IPS-18a (cell line): ENCODE results near the gene TAF6.
A peak's percentile ranks its signal among the peaks of the same experiment; 100 is the strongest.

Experiments
- H3K27ac ChIP-seq: one replicate; pipeline ENCODE4 v1.5.1; 2013; ENCODE audit warnings: low read length
- H3K27me3 ChIP-seq: one replicate; pipeline ENCODE4 v1.6.1; 2013; ENCODE audit warnings: mild to moderate bottlenecking, low read length; ENCODE audit not compliant: control insufficient read depth, insufficient read depth
- H3K36me3 ChIP-seq: one replicate; pipeline ENCODE4 v1.6.1; 2013; ENCODE audit warnings: low read depth, low read length; ENCODE audit not compliant: control insufficient read depth
- H3K4me1 ChIP-seq: one replicate; pipeline ENCODE4 v1.6.1; 2013; ENCODE audit warnings: low read depth, low read length; ENCODE audit not compliant: control insufficient read depth
- H3K4me3 ChIP-seq: one replicate; pipeline ENCODE4 v1.5.1; 2013; ENCODE audit warnings: low read length
- H3K9ac ChIP-seq: one replicate; pipeline ENCODE4 v1.6.1; 2013; ENCODE audit warnings: mild to moderate bottlenecking, low read length, moderate library complexity
- H3K9me3 ChIP-seq: one replicate; pipeline ENCODE4 v1.6.1; 2013; ENCODE audit warnings: low read depth, low read length; ENCODE audit not compliant: control insufficient read depth

The TAF6 gene

GRCh38 chr7:100119072-100119969 is at the start of gene TAF6, which contains the start of gene CNPY4:
TAF6 (minus strand) TSS chr7:100119358; CDS start chr7:100114209, 5,149 bp downstream.
CNPY4 (plus strand) TSS chr7:100119634; CDS start chr7:100119745, 111 bp downstream.
- Histone ChIP-seq H3K27ac (peak within 1 kb of the TSS; percentile 83), H3K9ac (peak within 1 kb of the TSS; percentile 83), H3K36me3 (no peaks in the 10 kb centered on the region), H3K9me3 (no peaks in the 10 kb centered on the region), H3K27me3 (no peaks in the 10 kb centered on the region), H3K4me1 (peaks cover 6% of the 10 kb centered on the region), H3K4me3 (peak within 1 kb of the TSS; percentile 85)

GRCh38 chr7:100167912-100168323 is 48.8 kb upstream of the TAF6 start:
- peaks cover 19% of the 10 kb centered on the region for H3K27me3 ChIP-seq
- no peak overlapping the region for H3K27ac ChIP-seq
- peak overlapping the region; percentile 81 for H3K4me3 ChIP-seq
- peak overlapping the region; percentile 42 for H3K9ac ChIP-seq
- H3K36me3 ChIP-seq, result no peaks in the 10 kb centered on the region
- H3K9me3 ChIP-seq, result no peaks in the 10 kb centered on the region
- H3K4me1 ChIP-seq, result peaks cover 29% of the 10 kb centered on the region

GRCh38 chr7:100166970-100167911 is 48.1 kb upstream of the TAF6 start:
- H3K9ac ChIP-seq, result peak overlapping the region; percentile 42
- peaks cover 29% of the 10 kb centered on the region for H3K4me1 ChIP-seq
- peaks cover 19% of the 10 kb centered on the region for H3K27me3 ChIP-seq
- H3K27ac ChIP-seq, result no peak overlapping the region
- H3K4me3 ChIP-seq, result peak overlapping the region; percentile 81
- H3K9me3 ChIP-seq, result no peaks in the 10 kb centered on the region
- H3K36me3 ChIP-seq, result no peaks in the 10 kb centered on the region

GRCh38 chr7:100166317-100166940 is 47.3 kb upstream of the TAF6 start:
- no peak overlapping the region for H3K27ac ChIP-seq
- H3K36me3 ChIP-seq, result no peaks in the 10 kb centered on the region
- H3K9me3 ChIP-seq, result no peaks in the 10 kb centered on the region
- H3K27me3 ChIP-seq, result peaks cover 19% of the 10 kb centered on the region
- no peak overlapping the region for H3K9ac ChIP-seq
- peaks cover 26% of the 10 kb centered on the region for H3K4me1 ChIP-seq
- no peak overlapping the region for H3K4me3 ChIP-seq

GRCh38 chr7:100163871-100164270 is 44.7 kb upstream of the TAF6 start:
- Histone ChIP-seq H3K4me3 (no peak overlapping the region), H3K9me3 (no peaks in the 10 kb centered on the region), H3K9ac (no peak overlapping the region), H3K27ac (no peak overlapping the region), H3K36me3 (no peaks in the 10 kb centered on the region), H3K4me1 (peaks cover 11% of the 10 kb centered on the region), H3K27me3 (peaks cover 19% of the 10 kb centered on the region)

- Histone ChIP-seq H3K4me1 (peaks cover 9% of the 10 kb centered on the region), H3K27ac (no peak overlapping the region), H3K4me3 (no peak overlapping the region), H3K9me3 (no peaks in the 10 kb centered on the region), H3K9ac (no peak overlapping the region), H3K36me3 (no peaks in the 10 kb centered on the region), H3K27me3 (peaks cover 17% of the 10 kb centered on the region)
These were observed 43.9 kb upstream of the TAF6 start for GRCh38 chr7:100163006-100163531.

- no peak overlapping the region for H3K4me3 ChIP-seq
- no peak overlapping the region for H3K9ac ChIP-seq
These were observed 40.9 kb upstream of the TAF6 start for GRCh38 chr7:100160067-100160466.

GRCh38 chr7:100159099-100159623 is 40.0 kb upstream of the TAF6 start:
- peak overlapping the region; percentile 82 for H3K4me3 ChIP-seq
- peaks cover 17% of the 10 kb centered on the region for H3K36me3 ChIP-seq
- H3K4me1 ChIP-seq, result peaks cover 4% of the 10 kb centered on the region
- no peak overlapping the region for H3K27ac ChIP-seq
- peak overlapping the region; percentile 69 for H3K9ac ChIP-seq
- no peaks in the 10 kb centered on the region for H3K27me3 ChIP-seq
- H3K9me3 ChIP-seq, result no peaks in the 10 kb centered on the region

More at GRCh38 chr7:100160067-100160466, 40.9 kb upstream of the TAF6 start:
- Histone ChIP-seq H3K27me3 (no peaks in the 10 kb centered on the region), H3K27ac (no peak overlapping the region), H3K9me3 (no peaks in the 10 kb centered on the region), H3K36me3 (peaks cover 14% of the 10 kb centered on the region), H3K4me1 (peaks cover 4% of the 10 kb centered on the region)

- Histone ChIP-seq H3K9me3 (no peaks in the 10 kb centered on the region), H3K4me1 (peaks cover 4% of the 10 kb centered on the region), H3K4me3 (peak within 1 kb of the TSS; percentile 82), H3K36me3 (peaks cover 24% of the 10 kb centered on the region), H3K27me3 (no peaks in the 10 kb centered on the region), H3K27ac (no peak within 1 kb of the TSS), H3K9ac (peak within 1 kb of the TSS; percentile 69)
These were observed 39.3 kb upstream of the TAF6 start, which contains the start of gene TRAPPC14 for GRCh38 chr7:100158229-100159098. TRAPPC14 (minus strand) TSS chr7:100158723; CDS start chr7:100158499, 224 bp downstream.
